ENCODE measurements around the gene CDH8. TPM values are rescaled to one million over a fixed set of nuclear protein-coding genes. Genes with fewer than 3 reads are reported as not detected.

The CDH8 gene
- total RNA-seq, 4 donors from 2014 or later = 0.13 to 0.57 (median 0.24) TPM

- intact Hi-C loops (cut with DNase I; ENCODE audit: low total_unique reads) = no loop called here
- DNase-seq (ENCODE audit: low spot score in 2 of 2) = no peak
- 59 to 61% methylated on average over 3 of the region's 3 CpGs for WGBS, 2 donors
- no peak overlapping the region for H3K4me3 ChIP-seq (ENCODE audit: low read depth, poor library complexity, severe bottlenecking)
- TF ChIP-seq POLR2A (IDR thresholded peaks at IDR 0.05) (no peak), CTCF (IDR thresholded peaks at IDR 0.05) (no peak)
Observed at GRCh38 chr16:61684541-61684940, 351.7 kb downstream of the CDH8 start.

GRCh38 chr16:61681673-61682072, 354.6 kb downstream of the CDH8 start:
- intact Hi-C loops (cut with DNase I; ENCODE audit: low total_unique reads) = no loop called here
- 58 to 65% methylated on average over 4 of the region's 4 CpGs for WGBS, 2 donors
- DNase-seq (ENCODE audit: low spot score in 2 of 2) = no peak
- H3K4me3 ChIP-seq (ENCODE audit: low read depth, poor library complexity, severe bottlenecking) = no peak overlapping the region
- TF ChIP-seq POLR2A (IDR thresholded peaks at IDR 0.05) = no peak
- no peak for TF ChIP-seq CTCF (IDR thresholded peaks at IDR 0.05)

- intact Hi-C loops (cut with DNase I; ENCODE audit: low total_unique reads) = no loop called here
- H3K4me3 ChIP-seq (ENCODE audit: low read depth, poor library complexity, severe bottlenecking) = no peak overlapping the region
- no peak for DNase-seq (ENCODE audit: low spot score in 2 of 2)
- WGBS, 2 donors = 57 to 72% methylated on average over 1 of the region's 1 CpG
- TF ChIP-seq POLR2A (IDR thresholded peaks at IDR 0.05) (no peak), CTCF (IDR thresholded peaks at IDR 0.05) (no peak)
Observed at GRCh38 chr16:61681124-61681523, 355.1 kb downstream of the CDH8 start.

- DNase-seq (ENCODE audit: low spot score in 2 of 2) = no peak
- 81 to 83% methylated on average over 3 of the region's 3 CpGs for WGBS, 2 donors
- TF ChIP-seq POLR2A (IDR thresholded peaks at IDR 0.05) = no peak
- no peak for TF ChIP-seq CTCF (IDR thresholded peaks at IDR 0.05)
- no peak overlapping the region for H3K4me3 ChIP-seq (ENCODE audit: low read depth, poor library complexity, severe bottlenecking)
- intact Hi-C loops (cut with DNase I; ENCODE audit: low total_unique reads) = no loop called here
Observed at GRCh38 chr16:61678182-61678581, 358.1 kb downstream of the CDH8 start.

GRCh38 chr16:61677776-61678175, 358.5 kb downstream of the CDH8 start:
- WGBS, 2 donors = 55 to 59% methylated on average over 5 of the region's 5 CpGs
- TF ChIP-seq CTCF (IDR thresholded peaks at IDR 0.05) = no peak
- no peak for TF ChIP-seq POLR2A (IDR thresholded peaks at IDR 0.05)
- no peak for DNase-seq (ENCODE audit: low spot score in 2 of 2)
- intact Hi-C loops (cut with DNase I; ENCODE audit: low total_unique reads) = no loop called here
- H3K4me3 ChIP-seq (ENCODE audit: low read depth, poor library complexity, severe bottlenecking) = no peak overlapping the region

- TF ChIP-seq CTCF (IDR thresholded peaks at IDR 0.05) (no peak), POLR2A (IDR thresholded peaks at IDR 0.05) (no peak)
- WGBS, 2 donors = 77 to 81% methylated on average over 2 of the region's 2 CpGs
- no peak overlapping the region for H3K4me3 ChIP-seq (ENCODE audit: low read depth, poor library complexity, severe bottlenecking)
- DNase-seq (ENCODE audit: low spot score in 2 of 2) = no peak
- intact Hi-C loops (cut with DNase I; ENCODE audit: low total_unique reads) = no loop called here
Observed at GRCh38 chr16:61676740-61677139, 359.5 kb downstream of the CDH8 start.
